Measurements from ENCODE around the gene CACNA2D4. TPM values are rescaled to one million over a fixed set of nuclear protein-coding genes. Genes with fewer than 3 reads are reported as not detected.

The CACNA2D4 gene
- total and polyA plus RNA-seq, 2 of the 13 experiments (the other 11 are each of a cell fraction or from before 2014, with no cell fraction given): 14.2 to 136 TPM

DNA sequence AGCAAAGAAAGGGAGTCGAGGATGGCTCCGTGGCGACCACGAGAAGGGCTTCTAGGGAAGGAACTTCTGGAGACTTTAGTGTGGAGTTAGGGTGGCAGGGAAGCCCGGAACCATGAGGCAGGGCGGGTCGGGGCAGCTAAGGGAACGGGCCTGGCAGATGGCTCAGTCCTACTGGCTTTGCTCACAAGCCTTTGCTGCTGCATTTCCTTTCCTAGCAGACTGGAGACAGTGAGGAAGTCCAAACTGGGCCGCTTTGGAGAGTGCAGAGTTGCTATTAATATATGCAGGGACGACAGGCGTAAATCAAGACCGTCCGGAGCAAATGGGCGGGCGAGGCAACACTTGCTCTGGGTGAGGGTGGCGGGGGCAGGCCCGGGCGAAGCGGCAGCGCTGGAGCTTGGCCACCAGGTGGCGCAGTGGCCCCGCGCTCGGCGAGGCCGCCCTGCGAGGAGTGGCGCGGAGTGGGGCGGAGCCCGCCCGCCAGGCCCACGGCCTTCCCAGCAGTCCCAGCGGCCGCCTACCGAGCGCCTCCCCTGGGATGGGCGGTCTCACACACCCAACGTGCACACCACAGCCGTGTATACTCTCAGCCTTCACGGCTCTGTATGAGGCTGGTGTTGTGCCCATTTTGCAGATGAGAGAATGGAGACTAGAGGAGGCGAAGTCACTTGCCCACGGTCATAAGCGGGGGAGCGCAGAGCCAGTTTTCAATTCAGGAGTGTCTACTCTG is 122.5 kb downstream of the CACNA2D4 start (continued):
- TF ChIP-seq FOXM1 (CRISPR knock-in tag; IDR thresholded peaks at IDR 0.05): no peak
- no peak for TF ChIP-seq POLR2AphosphoS5 (IDR thresholded peaks at IDR 0.05; ENCODE audit: low read depth, low read length)
- TF ChIP-seq YY1 (IDR thresholded peaks at IDR 0.05; ENCODE audit: insufficient read depth, insufficient replicate concordance, low read depth, low read length): peak; percentile 72
- no peak for TF ChIP-seq HMG20B (CRISPR knock-in tag; conservative IDR thresholded peaks at IDR 0.05)
- no peak for TF ChIP-seq SNRNP70 (IDR thresholded peaks at IDR 0.05; ENCODE audit: low read depth, low read length)
- TF ChIP-seq CBX5 (CRISPR knock-in tag; IDR thresholded peaks at IDR 0.05; ENCODE audit: borderline replicate concordance): no peak
- TF ChIP-seq, protein P1, sequence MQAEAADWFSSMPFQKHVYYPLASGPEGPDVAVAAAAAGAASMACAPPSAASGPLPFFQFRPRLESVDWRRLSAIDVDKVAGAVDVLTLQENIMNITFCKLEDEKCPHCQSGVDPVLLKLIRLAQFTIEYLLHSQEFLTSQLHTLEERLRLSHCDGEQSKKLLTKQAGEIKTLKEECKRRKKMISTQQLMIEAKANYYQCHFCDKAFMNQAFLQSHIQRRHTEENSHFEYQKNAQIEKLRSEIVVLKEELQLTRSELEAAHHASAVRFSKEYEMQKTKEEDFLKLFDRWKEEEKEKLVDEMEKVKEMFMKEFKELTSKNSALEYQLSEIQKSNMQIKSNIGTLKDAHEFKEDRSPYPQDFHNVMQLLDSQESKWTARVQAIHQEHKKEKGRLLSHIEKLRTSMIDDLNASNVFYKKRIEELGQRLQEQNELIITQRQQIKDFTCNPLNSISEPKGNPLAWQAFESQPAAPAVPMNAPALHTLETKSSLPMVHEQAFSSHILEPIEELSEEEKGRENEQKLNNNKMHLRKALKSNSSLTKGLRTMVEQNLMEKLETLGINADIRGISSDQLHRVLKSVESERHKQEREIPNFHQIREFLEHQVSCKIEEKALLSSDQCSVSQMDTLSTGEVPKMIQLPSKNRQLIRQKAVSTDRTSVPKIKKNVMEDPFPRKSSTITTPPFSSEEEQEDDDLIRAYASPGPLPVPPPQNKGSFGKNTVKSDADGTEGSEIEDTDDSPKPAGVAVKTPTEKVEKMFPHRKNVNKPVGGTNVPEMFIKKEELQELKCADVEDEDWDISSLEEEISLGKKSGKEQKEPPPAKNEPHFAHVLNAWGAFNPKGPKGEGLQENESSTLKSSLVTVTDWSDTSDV (CRISPR knock-in tag; IDR thresholded peaks at IDR 0.05): no peak
- TF ChIP-seq, protein P2, sequence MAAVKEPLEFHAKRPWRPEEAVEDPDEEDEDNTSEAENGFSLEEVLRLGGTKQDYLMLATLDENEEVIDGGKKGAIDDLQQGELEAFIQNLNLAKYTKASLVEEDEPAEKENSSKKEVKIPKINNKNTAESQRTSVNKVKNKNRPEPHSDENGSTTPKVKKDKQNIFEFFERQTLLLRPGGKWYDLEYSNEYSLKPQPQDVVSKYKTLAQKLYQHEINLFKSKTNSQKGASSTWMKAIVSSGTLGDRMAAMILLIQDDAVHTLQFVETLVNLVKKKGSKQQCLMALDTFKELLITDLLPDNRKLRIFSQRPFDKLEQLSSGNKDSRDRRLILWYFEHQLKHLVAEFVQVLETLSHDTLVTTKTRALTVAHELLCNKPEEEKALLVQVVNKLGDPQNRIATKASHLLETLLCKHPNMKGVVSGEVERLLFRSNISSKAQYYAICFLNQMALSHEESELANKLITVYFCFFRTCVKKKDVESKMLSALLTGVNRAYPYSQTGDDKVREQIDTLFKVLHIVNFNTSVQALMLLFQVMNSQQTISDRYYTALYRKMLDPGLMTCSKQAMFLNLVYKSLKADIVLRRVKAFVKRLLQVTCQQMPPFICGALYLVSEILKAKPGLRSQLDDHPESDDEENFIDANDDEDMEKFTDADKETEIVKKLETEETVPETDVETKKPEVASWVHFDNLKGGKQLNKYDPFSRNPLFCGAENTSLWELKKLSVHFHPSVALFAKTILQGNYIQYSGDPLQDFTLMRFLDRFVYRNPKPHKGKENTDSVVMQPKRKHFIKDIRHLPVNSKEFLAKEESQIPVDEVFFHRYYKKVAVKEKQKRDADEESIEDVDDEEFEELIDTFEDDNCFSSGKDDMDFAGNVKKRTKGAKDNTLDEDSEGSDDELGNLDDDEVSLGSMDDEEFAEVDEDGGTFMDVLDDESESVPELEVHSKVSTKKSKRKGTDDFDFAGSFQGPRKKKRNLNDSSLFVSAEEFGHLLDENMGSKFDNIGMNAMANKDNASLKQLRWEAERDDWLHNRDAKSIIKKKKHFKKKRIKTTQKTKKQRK (IDR thresholded peaks at IDR 0.05; ENCODE audit: low read length): no peak
- no peak for TF ChIP-seq NFIC (IDR thresholded peaks at IDR 0.05; ENCODE audit: low read length)
- TF ChIP-seq NCOR1 (IDR thresholded peaks at IDR 0.05; ENCODE audit: borderline replicate concordance, low read length): no peak
- TF ChIP-seq ZKSCAN5 (CRISPR knock-in tag; IDR thresholded peaks at IDR 0.05): no peak
- no peak for TF ChIP-seq ZNF879 (CRISPR knock-in tag; IDR thresholded peaks at IDR 0.05)
- no peak for TF ChIP-seq FOXP1 (IDR thresholded peaks at IDR 0.05)
- no peak for TF ChIP-seq FOXP1 (CRISPR knock-in tag; IDR thresholded peaks at IDR 0.05)
- TF ChIP-seq, protein P3, sequence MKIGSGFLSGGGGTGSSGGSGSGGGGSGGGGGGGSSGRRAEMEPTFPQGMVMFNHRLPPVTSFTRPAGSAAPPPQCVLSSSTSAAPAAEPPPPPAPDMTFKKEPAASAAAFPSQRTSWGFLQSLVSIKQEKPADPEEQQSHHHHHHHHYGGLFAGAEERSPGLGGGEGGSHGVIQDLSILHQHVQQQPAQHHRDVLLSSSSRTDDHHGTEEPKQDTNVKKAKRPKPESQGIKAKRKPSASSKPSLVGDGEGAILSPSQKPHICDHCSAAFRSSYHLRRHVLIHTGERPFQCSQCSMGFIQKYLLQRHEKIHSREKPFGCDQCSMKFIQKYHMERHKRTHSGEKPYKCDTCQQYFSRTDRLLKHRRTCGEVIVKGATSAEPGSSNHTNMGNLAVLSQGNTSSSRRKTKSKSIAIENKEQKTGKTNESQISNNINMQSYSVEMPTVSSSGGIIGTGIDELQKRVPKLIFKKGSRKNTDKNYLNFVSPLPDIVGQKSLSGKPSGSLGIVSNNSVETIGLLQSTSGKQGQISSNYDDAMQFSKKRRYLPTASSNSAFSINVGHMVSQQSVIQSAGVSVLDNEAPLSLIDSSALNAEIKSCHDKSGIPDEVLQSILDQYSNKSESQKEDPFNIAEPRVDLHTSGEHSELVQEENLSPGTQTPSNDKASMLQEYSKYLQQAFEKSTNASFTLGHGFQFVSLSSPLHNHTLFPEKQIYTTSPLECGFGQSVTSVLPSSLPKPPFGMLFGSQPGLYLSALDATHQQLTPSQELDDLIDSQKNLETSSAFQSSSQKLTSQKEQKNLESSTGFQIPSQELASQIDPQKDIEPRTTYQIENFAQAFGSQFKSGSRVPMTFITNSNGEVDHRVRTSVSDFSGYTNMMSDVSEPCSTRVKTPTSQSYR (CRISPR knock-in tag; IDR thresholded peaks at IDR 0.05; ENCODE audit: borderline replicate concordance): no peak
- TF ChIP-seq, protein P4, sequence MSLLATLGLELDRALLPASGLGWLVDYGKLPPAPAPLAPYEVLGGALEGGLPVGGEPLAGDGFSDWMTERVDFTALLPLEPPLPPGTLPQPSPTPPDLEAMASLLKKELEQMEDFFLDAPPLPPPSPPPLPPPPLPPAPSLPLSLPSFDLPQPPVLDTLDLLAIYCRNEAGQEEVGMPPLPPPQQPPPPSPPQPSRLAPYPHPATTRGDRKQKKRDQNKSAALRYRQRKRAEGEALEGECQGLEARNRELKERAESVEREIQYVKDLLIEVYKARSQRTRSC (CRISPR knock-in tag; IDR thresholded peaks at IDR 0.05; ENCODE audit: low read depth): 0 out of 2 replicates have a peak, but pooled peaks have one; percentile 60
- TF ChIP-seq ZNF331 (CRISPR knock-in tag; IDR thresholded peaks at IDR 0.05): peak; percentile 57; the same call in 1 of the 2 replicates
